ENCODE measurements around the gene CLSTN1.
A peak's percentile ranks its signal among the peaks of the same experiment; 100 is the strongest.

CLSTN1 gene

GRCh38 chr1:9850442-9851162 lies 26.8 kb upstream of the CLSTN1 start:
- no peak for DNase-seq

- DNase-seq, result no peak
Observed at GRCh38 chr1:9849691-9850441, 26.1 kb upstream of the CLSTN1 start.

GRCh38 chr1:9848022-9848421 lies 24.3 kb upstream of the CLSTN1 start:
- no peak for DNase-seq

- DNase-seq, result no peak
Observed at GRCh38 chr1:9847269-9847668, 23.5 kb upstream of the CLSTN1 start.

- DNase-seq, result no peak
Observed at GRCh38 chr1:9846611-9847171, 22.9 kb upstream of the CLSTN1 start.

GRCh38 chr1:9845914-9846313 lies 22.1 kb upstream of the CLSTN1 start:
- DNase-seq, result no peak

GRCh38 chr1:9844756-9845155 lies 21.0 kb upstream of the CLSTN1 start:
- DNase-seq, result no peak

- no peak for DNase-seq
Observed at GRCh38 chr1:9844106-9844505, 20.3 kb upstream of the CLSTN1 start.

GRCh38 chr1:9843576-9843945 lies 19.8 kb upstream of the CLSTN1 start:
- no peak for DNase-seq

- no peak for DNase-seq
Observed at GRCh38 chr1:9842781-9843575, 19.2 kb upstream of the CLSTN1 start.

GRCh38 chr1:9842073-9842711 lies 18.4 kb upstream of the CLSTN1 start:
- no peak for DNase-seq

GRCh38 chr1:9841460-9841859 lies 17.7 kb upstream of the CLSTN1 start:
- DNase-seq, result no peak

- DNase-seq, result no peak
Observed at GRCh38 chr1:9840176-9840575, 16.4 kb upstream of the CLSTN1 start.

GRCh38 chr1:9838946-9839345 lies 15.2 kb upstream of the CLSTN1 start:
- no peak for DNase-seq

- DNase-seq, result no peak
Observed at GRCh38 chr1:9836632-9836960, 12.8 kb upstream of the CLSTN1 start.

GRCh38 chr1:9835758-9836631 lies 12.2 kb upstream of the CLSTN1 start:
- peak; percentile 13 for DNase-seq

- no peak for DNase-seq
Observed at GRCh38 chr1:9835404-9835757, 11.6 kb upstream of the CLSTN1 start.

- no peak for DNase-seq
Observed at GRCh38 chr1:9833632-9834031, 9.9 kb upstream of the CLSTN1 start.

- no peak for DNase-seq
Observed at GRCh38 chr1:9827558-9828185, 3.9 kb upstream of the CLSTN1 start.

- DNase-seq, result no peak
Observed at GRCh38 chr1:9826616-9827015, 2.9 kb upstream of the CLSTN1 start.

GRCh38 chr1:9826087-9826486 lies 2.3 kb upstream of the CLSTN1 start:
- DNase-seq, result no peak
